GM18951 (cell line): ENCODE data around the gene ADCY7.

Source experiments
- POLR2A ChIP-seq: IDR thresholded peaks from 4 replicates; pipeline ENCODE4 v1.6.1; 2011; ENCODE audit warnings: mild to moderate bottlenecking; ENCODE audit not compliant: insufficient read length, insufficient read depth; ENCODE audit errors: extremely low read depth
- in situ Hi-C: fragments of 300-500 bp; cut with MboI; formaldehyde crosslinking; loops from one replicate; pipeline ENCODE4 v1.12.0; 2022; ENCODE audit warnings: low sequenced_read_pairs, mixed read lengths, inconsistent platforms; ENCODE audit not compliant: unreplicated experiment

ADCY7 gene

GRCh38 chr16:50265716-50266336 lies 525 bp upstream of the ADCY7 start:
- no peak for TF ChIP-seq POLR2A
- in situ Hi-C loops: no loop called here

GRCh38 chr16:50267151-50267631 lies 840 bp downstream of the ADCY7 start:
- in situ Hi-C loops: no loop called here
- TF ChIP-seq POLR2A: no peak

GRCh38 chr16:50267651-50268050 lies 1.3 kb downstream of the ADCY7 start:
- TF ChIP-seq POLR2A: no peak
- in situ Hi-C loops: no loop called here

GRCh38 chr16:50268352-50268751 lies 2.0 kb downstream of the ADCY7 start:
- in situ Hi-C loops: no loop called here
- TF ChIP-seq POLR2A: no peak

- in situ Hi-C loops: no loop called here
- no peak for TF ChIP-seq POLR2A
Measured at GRCh38 chr16:50269061-50269705, 2.8 kb downstream of the ADCY7 start.

GRCh38 chr16:50269769-50270509 lies 3.6 kb downstream of the ADCY7 start:
- in situ Hi-C loops: no loop called here

GRCh38 chr16:50270510-50271147 lies 4.3 kb downstream of the ADCY7 start:
- no peak for TF ChIP-seq POLR2A
- in situ Hi-C loops: no loop called here

More at GRCh38 chr16:50269769-50270509, 3.6 kb downstream of the ADCY7 start:
- no peak for TF ChIP-seq POLR2A

- in situ Hi-C loops: no loop called here
- TF ChIP-seq POLR2A: no peak
Measured at GRCh38 chr16:50271148-50272041, 5.0 kb downstream of the ADCY7 start.

- in situ Hi-C loops: no loop called here
- TF ChIP-seq POLR2A: no peak
Measured at GRCh38 chr16:50272111-50272571, 5.8 kb downstream of the ADCY7 start.

GRCh38 chr16:50272687-50273381 lies 6.5 kb downstream of the ADCY7 start:
- in situ Hi-C loops: no loop called here
- no peak for TF ChIP-seq POLR2A

GRCh38 chr16:50273382-50273690 lies 7.0 kb downstream of the ADCY7 start:
- in situ Hi-C loops: no loop called here
- no peak for TF ChIP-seq POLR2A

- in situ Hi-C loops: no loop called here
- peak; percentile 70 for TF ChIP-seq POLR2A
Measured at GRCh38 chr16:50273888-50274325, 7.6 kb downstream of the ADCY7 start.
